RWPE1 (cell line): ENCODE data around the gene COL5A1.

Source experiments
- CTCF ChIA-PET: fragments of 350-600 bp; sonication (Branson Sonifier 250); formaldehyde crosslinking; extraction: SDS; loops from one replicate; lab custom pipeline; 2021; lab: Yijun Ruan, JAX
- POLR2A ChIA-PET: fragments of 400-600 bp; formaldehyde crosslinking; extraction: SDS; loops from one replicate; lab custom pipeline; 2020; ENCODE audit warnings: antibody characterized with exemption; ENCODE audit not compliant: low non-redundant PET; lab: Yijun Ruan, JAX
- DNase-seq: peaks from one replicate; pipeline ENCODE4 v3.0.0; 2012; ENCODE audit warnings: low spot score
- H3K27ac ChIP-seq: fragments of 450-650 bp; 2 replicates; pipeline ENCODE4 v1.5.1; 2017
- TF ChIP-seq, protein P1 (sequence below): fragments of 450-650 bp; conservative IDR thresholded peaks from 2 replicates; pipeline ENCODE4 v1.5.1; 2017; ENCODE audit warnings: low read depth, mild to moderate bottlenecking

Gene COL5A1

GRCh38 chr9:134747951-134748489 lies 106.4 kb downstream of the COL5A1 start:
- no peak for DNase-seq
- ChIA-PET CTCF (no interaction called here), POLR2A (no interaction called here)
- H3K27ac ChIP-seq: no peak overlapping the region
- TF ChIP-seq, protein P1, sequence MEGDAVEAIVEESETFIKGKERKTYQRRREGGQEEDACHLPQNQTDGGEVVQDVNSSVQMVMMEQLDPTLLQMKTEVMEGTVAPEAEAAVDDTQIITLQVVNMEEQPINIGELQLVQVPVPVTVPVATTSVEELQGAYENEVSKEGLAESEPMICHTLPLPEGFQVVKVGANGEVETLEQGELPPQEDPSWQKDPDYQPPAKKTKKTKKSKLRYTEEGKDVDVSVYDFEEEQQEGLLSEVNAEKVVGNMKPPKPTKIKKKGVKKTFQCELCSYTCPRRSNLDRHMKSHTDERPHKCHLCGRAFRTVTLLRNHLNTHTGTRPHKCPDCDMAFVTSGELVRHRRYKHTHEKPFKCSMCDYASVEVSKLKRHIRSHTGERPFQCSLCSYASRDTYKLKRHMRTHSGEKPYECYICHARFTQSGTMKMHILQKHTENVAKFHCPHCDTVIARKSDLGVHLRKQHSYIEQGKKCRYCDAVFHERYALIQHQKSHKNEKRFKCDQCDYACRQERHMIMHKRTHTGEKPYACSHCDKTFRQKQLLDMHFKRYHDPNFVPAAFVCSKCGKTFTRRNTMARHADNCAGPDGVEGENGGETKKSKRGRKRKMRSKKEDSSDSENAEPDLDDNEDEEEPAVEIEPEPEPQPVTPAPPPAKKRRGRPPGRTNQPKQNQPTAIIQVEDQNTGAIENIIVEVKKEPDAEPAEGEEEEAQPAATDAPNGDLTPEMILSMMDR: no peak

DNA sequence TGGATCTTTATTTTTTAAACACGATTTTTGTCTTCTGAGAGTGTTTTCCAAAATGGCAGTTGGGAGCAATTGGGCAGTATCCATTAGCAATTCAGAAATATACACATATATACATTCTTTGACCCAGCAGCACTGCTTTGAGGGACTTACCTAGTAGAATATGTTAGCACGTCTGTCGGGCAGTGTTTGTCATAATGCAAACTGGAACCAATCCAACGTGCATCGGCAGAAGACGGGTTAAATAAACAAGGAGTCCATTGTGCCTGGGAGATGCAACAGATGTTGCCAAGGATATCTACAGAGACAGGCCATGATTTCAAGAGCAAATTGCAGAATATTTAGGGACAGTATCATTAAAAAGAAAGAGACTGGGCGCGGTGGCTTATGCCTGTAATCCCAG lies 107.0 kb downstream of the COL5A1 start:
- no peak overlapping the region for H3K27ac ChIP-seq
- TF ChIP-seq, protein P1: no peak
- POLR2A ChIA-PET: no interaction called here
- CTCF ChIA-PET: interaction anchor here (0.7 kb wide), 1 partner anchor 680 kb away, joined by 3 read pairs; no protein-coding TSS in a partner anchor
- no peak for DNase-seq

- no peak for DNase-seq
- TF ChIP-seq, protein P1: no peak
- no peak overlapping the region for H3K27ac ChIP-seq
- ChIA-PET CTCF (interaction anchor here (0.6 kb wide), 1 partner anchor 574 kb away, joined by 3 read pairs; no protein-coding TSS in a partner anchor), POLR2A (no interaction called here)
Observed at GRCh38 chr9:134750450-134751155, 109.0 kb downstream of the COL5A1 start.

DNA sequence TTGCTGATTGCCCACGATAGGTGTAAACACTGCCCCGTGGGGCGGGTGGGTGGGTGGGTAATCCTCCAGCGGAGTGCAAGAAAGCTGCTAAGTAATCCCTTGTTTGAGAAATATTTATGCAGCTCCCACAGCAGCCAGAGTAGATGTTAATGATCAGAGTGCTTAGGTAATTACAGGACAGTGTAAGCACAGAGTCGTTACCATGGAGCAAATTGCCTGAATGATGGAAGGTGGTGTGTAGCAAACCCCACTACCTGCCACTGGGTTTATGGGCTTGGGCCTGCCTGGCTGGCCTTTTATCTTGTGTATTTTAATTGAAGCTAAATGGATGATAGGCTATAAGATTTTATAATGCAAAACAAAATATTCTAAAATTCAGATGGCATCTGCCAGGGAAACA lies 110.0 kb downstream of the COL5A1 start:
- no peak overlapping the region for H3K27ac ChIP-seq
- TF ChIP-seq, protein P1: no peak
- CTCF ChIA-PET: interaction anchor here (0.7 to 1.9 kb wide), 2 partner anchors 13 to 54 kb away, joined by 3 to 6 read pairs; no protein-coding TSS in a partner anchor
- POLR2A ChIA-PET: no interaction called here
- no peak for DNase-seq

DNA sequence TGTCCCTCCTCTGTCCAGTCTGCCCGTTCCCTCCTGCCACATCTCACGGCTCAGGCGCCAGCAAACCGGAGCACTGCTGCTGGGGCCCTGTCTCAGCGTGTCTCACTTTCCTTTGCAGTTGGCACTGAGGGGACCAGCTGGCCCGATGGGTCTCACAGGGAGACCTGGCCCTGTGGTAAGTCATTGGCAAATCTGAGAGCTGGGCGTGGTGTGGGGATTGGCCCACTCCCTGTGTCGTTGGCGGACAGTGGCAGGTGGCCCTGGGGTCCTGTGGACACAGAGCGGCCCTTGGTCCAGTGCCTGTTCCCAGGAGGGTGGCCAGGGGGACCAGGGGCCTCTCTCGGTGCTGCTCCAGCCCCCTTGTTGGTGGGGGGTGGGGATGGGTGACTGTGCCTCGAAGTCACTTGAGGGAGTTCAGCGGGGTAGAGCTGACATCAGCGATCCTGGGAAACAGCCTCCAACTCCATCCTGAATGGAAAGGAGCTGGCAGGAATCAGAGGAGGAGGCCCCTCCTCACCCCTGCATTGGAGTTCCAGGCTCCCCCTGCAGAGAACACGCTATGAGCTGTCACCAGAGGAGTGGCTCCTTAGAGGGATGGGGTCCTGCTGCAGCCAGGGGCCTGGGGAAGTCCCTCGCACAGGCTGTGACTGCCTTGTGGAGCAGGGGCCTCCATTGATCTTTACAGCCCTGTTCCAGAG lies 111.0 kb downstream of the COL5A1 start:
- DNase-seq: no peak
- CTCF ChIA-PET: interaction anchor here (1.9 kb wide), 1 partner anchor 55 kb away, joined by 6 read pairs; no protein-coding TSS in a partner anchor
- POLR2A ChIA-PET: no interaction called here
- TF ChIP-seq, protein P1: no peak
- H3K27ac ChIP-seq: no peak overlapping the region

DNA sequence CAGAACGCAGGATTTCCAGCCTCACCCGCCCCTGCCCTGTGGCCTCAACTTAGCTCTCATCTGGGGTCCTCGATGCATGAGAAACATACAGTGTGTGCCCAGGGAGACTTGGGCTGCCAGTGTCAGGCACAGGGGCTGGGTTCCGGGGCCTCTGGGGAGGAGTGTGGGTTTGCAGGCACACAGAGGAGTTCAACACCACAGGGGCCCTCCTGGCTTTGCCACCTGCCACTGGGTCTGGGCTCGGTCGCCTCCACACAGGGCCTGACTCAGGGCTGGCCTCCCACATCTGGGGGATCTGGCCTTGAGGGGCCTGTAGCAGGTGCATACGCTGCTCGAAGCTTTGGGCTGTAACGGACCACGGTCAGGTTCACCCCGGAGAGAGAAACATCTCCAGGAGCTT lies 111.6 kb downstream of the COL5A1 start:
- ChIA-PET CTCF (interaction anchor here (1.9 kb wide), 1 partner anchor 55 kb away, joined by 6 read pairs; no protein-coding TSS in a partner anchor), POLR2A (no interaction called here)
- no peak for DNase-seq
- H3K27ac ChIP-seq: no peak overlapping the region
- TF ChIP-seq, protein P1: no peak
